H1 (cell line): ENCODE results near the gene FXYD7. TPM values are rescaled to one million over a fixed set of nuclear protein-coding genes. Genes with fewer than 3 reads are reported as not detected.

Source experiments
- CTCF ChIA-PET: fragments of 300-600 bp; sonication (Branson Sonifier 250); formaldehyde crosslinking; loops from one replicate; lab custom pipeline; 2021; ENCODE audit not compliant: partially characterized antibody; lab: Charles Lee
- POLR2A ChIA-PET: fragments of 300-600 bp; sonication (Branson Sonifier 250); formaldehyde crosslinking; loops from one replicate; lab custom pipeline; 2021; ENCODE audit warnings: inconsistent platforms; ENCODE audit not compliant: partially characterized antibody; lab: Charles Lee
- DNase-seq, 2 experiments: peaks; one replicate each; pipeline versions ENCODE4 v3.0.0 to v3.0.0-alpha.2; 2010 to 2022; ENCODE audit warnings: low spot score in 2 of 2, low read depth in 1 of 2, mixed read lengths in 1 of 2
- FAIRE-seq: peaks from 2 replicates; lab custom pipeline; 2011; peaks lifted over from hg19 to GRCh38; lab: Jason Lieb, UNC
- H2AFZ ChIP-seq: 2 replicates; pipeline ENCODE4 v1.8.1; 2012; ENCODE audit warnings: low read length, inconsistent platforms
- H2AK5ac ChIP-seq: 2 replicates; pipeline ENCODE4 v1.6.1; 2013; ENCODE audit warnings: low read depth, low read length
- H2BK120ac ChIP-seq: replicated peaks from 2 replicates; pipeline ENCODE3; 2013; ENCODE audit warnings: low read depth, low read length, inconsistent platforms
- H2BK12ac ChIP-seq: 2 replicates; pipeline ENCODE4 v1.6.1; 2013; ENCODE audit warnings: low read depth, low read length
- H2BK15ac ChIP-seq: 2 replicates; pipeline ENCODE4 v1.6.1; 2013; ENCODE audit warnings: low read length
- H2BK20ac ChIP-seq: 2 replicates; pipeline ENCODE4 v1.6.1; 2013; ENCODE audit warnings: low read length
- H2BK5ac ChIP-seq: 2 replicates; pipeline ENCODE4 v1.6.1; 2013; ENCODE audit warnings: low read depth, low read length
- H3K14ac ChIP-seq: 2 replicates; pipeline ENCODE4 v1.6.1; 2013; ENCODE audit warnings: inconsistent platforms; ENCODE audit not compliant: insufficient read length
- H3K18ac ChIP-seq: 2 replicates; pipeline ENCODE4 v1.6.1; 2013; ENCODE audit warnings: low read length; ENCODE audit errors: extremely low read depth
- H3K23ac ChIP-seq: 2 replicates; pipeline ENCODE4 v1.6.1; 2013; ENCODE audit warnings: inconsistent platforms; ENCODE audit not compliant: insufficient read length
- H3K23me2 ChIP-seq: 2 replicates; pipeline ENCODE4 v1.6.1; 2013; ENCODE audit warnings: low read depth, low read length
- H3K27ac ChIP-seq: 2 replicates; pipeline ENCODE4 v1.6.1; 2011; ENCODE audit warnings: low read depth, low read length, inconsistent platforms
- H3K27me3 ChIP-seq, 4 experiments: replicated peaks in 1 of 4; 1 replicate in 1 of 4; 2 replicates in 3 of 4; pipeline versions ENCODE4 v1.6.1 to v1.8.1; 2011 to 2013; ENCODE audit warnings: low read length in 3 of 4, mild to moderate bottlenecking in 3 of 4, inconsistent platforms in 2 of 4, mixed read lengths in 2 of 4, moderate library complexity in 1 of 4; ENCODE audit not compliant: control insufficient read depth in 3 of 4, insufficient read depth in 3 of 4; ENCODE audit errors: extremely low read depth in 1 of 4
- H3K36me3 ChIP-seq, 4 experiments: 2 replicates each; pipeline versions ENCODE4 v1.6.1 to v1.8.1; 2011 to 2013; ENCODE audit warnings: mild to moderate bottlenecking in 4 of 4, low read length in 3 of 4, moderate library complexity in 2 of 4, control low read depth in 1 of 4, inconsistent platforms in 1 of 4; ENCODE audit not compliant: insufficient read depth in 4 of 4, control insufficient read depth in 2 of 4
- H3K4ac ChIP-seq: replicated peaks from 2 replicates; pipeline ENCODE3; 2013; ENCODE audit warnings: low read length, low read depth, mixed read lengths, inconsistent platforms; ENCODE audit not compliant: insufficient read length
- H3K4me1 ChIP-seq, 4 experiments: replicated peaks in 1 of 4; 1 replicate in 1 of 4; 2 replicates in 3 of 4; pipeline versions ENCODE4 v1.6.1 to v1.8.1; 2011 to 2013; ENCODE audit warnings: low read length in 3 of 4, inconsistent platforms in 2 of 4, mixed read lengths in 1 of 4; ENCODE audit not compliant: insufficient read depth in 4 of 4, control insufficient read depth in 3 of 4
- H3K4me2 ChIP-seq, 2 experiments: 2 replicates each; pipeline versions ENCODE4 v1.6.1 to v1.8.1; 2011 to 2013; ENCODE audit warnings: low read depth in 2 of 2, low read length in 2 of 2, control low read depth in 1 of 2, inconsistent platforms in 1 of 2, mild to moderate bottlenecking in 1 of 2; ENCODE audit not compliant: insufficient read depth in 1 of 2
- H3K4me3 ChIP-seq, 4 experiments: fragments of 200-600, 300-600 bp in 1 of 4; sonication (generic), shearing (Covaris generic), sonication (Bioruptor Twin) in 1 of 4; 2 replicates each; pipeline versions ENCODE4 v1.5.1 to v1.8.1; 2011 to 2016; ENCODE audit warnings: low read length in 4 of 4, low read depth in 3 of 4, control low read depth in 2 of 4, inconsistent platforms in 2 of 4, mild to moderate bottlenecking in 2 of 4, mixed read lengths in 1 of 4, moderate library complexity in 1 of 4; ENCODE audit not compliant: insufficient read depth in 2 of 4; ENCODE audit errors: extremely low read depth in 1 of 4
- H3K56ac ChIP-seq: replicated peaks from 2 replicates; pipeline ENCODE3; 2013; ENCODE audit warnings: low read depth, mild to moderate bottlenecking, mixed read lengths, low read length, inconsistent platforms; ENCODE audit not compliant: insufficient read length
- H3K79me1 ChIP-seq: 2 replicates; pipeline ENCODE4 v1.6.1; 2013; ENCODE audit warnings: low read depth, low read length, control low read depth
- H3K79me2 ChIP-seq, 2 experiments: 2 replicates each; pipeline versions ENCODE4 v1.6.1 to v1.8.1; 2012 to 2013; ENCODE audit warnings: low read length in 2 of 2, mild to moderate bottlenecking in 2 of 2, inconsistent platforms in 1 of 2; ENCODE audit not compliant: insufficient read depth in 2 of 2, control insufficient read depth in 1 of 2
- H3K9ac ChIP-seq, 4 experiments: replicated peaks in 1 of 4; 1 replicate in 1 of 4; 2 replicates in 3 of 4; pipeline versions ENCODE4 v1.6.1 to v1.8.1; 2011 to 2013; ENCODE audit warnings: low read depth in 3 of 4, low read length in 3 of 4, control low read depth in 2 of 4, mild to moderate bottlenecking in 2 of 4, moderate library complexity in 2 of 4, inconsistent platforms in 1 of 4; ENCODE audit errors: extremely low read depth in 1 of 4
- H3K9me3 ChIP-seq, 2 experiments: 2 replicates each; pipeline versions ENCODE4 v1.6.1 to v1.8.1; 2012 to 2013; ENCODE audit warnings: mild to moderate bottlenecking in 2 of 2, moderate library complexity in 2 of 2, control low read depth in 1 of 2, inconsistent platforms in 1 of 2, low read depth in 1 of 2, low read length in 1 of 2, mixed read lengths in 1 of 2; ENCODE audit not compliant: insufficient read depth in 2 of 2
- H4K20me1 ChIP-seq, 2 experiments: replicated peaks in 1 of 2; 2 replicates each; pipeline versions ENCODE3 to v1.8.1; 2011 to 2013; ENCODE audit warnings: inconsistent platforms in 2 of 2, low read length in 2 of 2, mild to moderate bottlenecking in 1 of 2; ENCODE audit not compliant: insufficient read depth in 2 of 2, control insufficient read depth in 1 of 2
- H4K5ac ChIP-seq: 2 replicates; pipeline ENCODE4 v1.6.1; 2013; ENCODE audit warnings: low read length, low read depth, mixed read lengths, inconsistent platforms; ENCODE audit not compliant: insufficient read length
- H4K8ac ChIP-seq: 2 replicates; pipeline ENCODE4 v1.8.0; 2013; ENCODE audit warnings: mild to moderate bottlenecking, moderate library complexity, low read length, inconsistent platforms; ENCODE audit not compliant: insufficient read depth; ENCODE audit errors: extremely low read depth
- H4K91ac ChIP-seq: replicated peaks from 2 replicates; pipeline ENCODE3; 2013; ENCODE audit warnings: low read length, mixed read lengths, inconsistent platforms; ENCODE audit not compliant: insufficient read length
- CTCF ChIP-seq, 3 experiments: IDR thresholded peaks; 1 replicate in 2 of 3; 2 replicates in 1 of 3; pipeline versions ENCODE4 v1.5.1 to v1.6.1; 2011; ENCODE audit warnings: low read length in 3 of 3, mild to moderate bottlenecking in 3 of 3, inconsistent platforms in 2 of 3, low read depth in 1 of 3, moderate library complexity in 1 of 3; ENCODE audit not compliant: insufficient read depth in 1 of 3; ENCODE audit errors: control extremely low read depth in 1 of 3
- KDM1A ChIP-seq: fragments of 200-600, 300-600 bp; sonication (generic); IDR thresholded peaks from 2 replicates; pipeline ENCODE4 v1.7.1; 2016; ENCODE audit warnings: mild to moderate bottlenecking, low read length, borderline replicate concordance
- WGBS, 2 experiments: shearing (Covaris generic) in 1 of 2; methylation state at CpG; one replicate each; pipeline versions ENCODE4 v1.1.6 to v1.1.7; 2013 to 2015; ENCODE audit warnings: low lambda C conversion rate in 2 of 2, mixed read lengths in 2 of 2, inconsistent platforms in 1 of 2, low coverage in 1 of 2, missing lambda C conversion rate in 1 of 2; ENCODE audit not compliant: insufficient replicate concordance in 2 of 2, insufficient coverage in 1 of 2, insufficient read length in 1 of 2; ENCODE audit errors: extremely low coverage in 1 of 2, missing lambda C conversion rate in 1 of 2; 5-methylcytosine and 5-hydroxymethylcytosine counted together
- polyA plus RNA-seq, 7 experiments: library from polyadenylated mRNA; depleted of rRNA in 3 of 7; stranded (reverse) in 5 of 7; unstranded in 2 of 7; fragments of >200 nt in 5 of 7; fragments of 200-250 nt in 2 of 7; gene quantifications; 1 replicate in 5 of 7; 2 replicates in 1 of 7; 4 replicates in 1 of 7; pipeline versions ENCODE4 v1.2.1 to v1.2.3, GENCODE V29; 2011 to 2013; ENCODE audit warnings: missing spikeins in 2 of 7, mixed read lengths in 2 of 7
- total RNA-seq: library from RNA; stranded (reverse); fragmentation: NEBNext Ultra II Directional; extraction: Animal tissue kit (Norgen Biotek cat#: 25700); gene quantifications from 2 replicates; pipeline ENCODE4 v1.2.1, GENCODE V29; 2021

FXYD7 gene
- total and polyA plus RNA-seq, 2 of the 8 experiments (the other 6 are each of a cell fraction or from before 2014, with no cell fraction given): 12.1 to 14.3 TPM

- ChIA-PET CTCF (interaction anchor here (0.7 to 3.4 kb wide), 4 partner anchors 21 to 46 kb away, joined by 3 to 21 read pairs (median 8); no protein-coding TSS in a partner anchor), POLR2A (no interaction called here)
- FAIRE-seq: no peak
- Histone ChIP-seq H3K4me3 (no peak overlapping the region), H4K91ac (peak overlapping the region; percentile 80), H3K27me3 (peaks cover 0 to 2% (median 0%) of the 10 kb centered on the region in 4 experiments; a peak in 1 of 7 replicates), H2BK120ac (no peak overlapping the region), H3K4me1 (peaks cover 0 to 14% (median 9%) of the 10 kb centered on the region in 4 experiments; a peak in 6 of 7 replicates), H2BK15ac (peak overlapping the region; percentile 29; the same call in 1 of the 2 replicates), H3K4ac (no peak overlapping the region), H4K8ac (no peak overlapping the region), H3K79me1 (no peaks in the 10 kb centered on the region), H3K36me3 (no peaks in the 10 kb centered on the region), H4K5ac (peak overlapping the region; percentile 36), H3K18ac (no peak overlapping the region), H3K9me3 (no peaks in the 10 kb centered on the region), H3K56ac (no peak overlapping the region), H3K14ac (no peak overlapping the region), H2BK20ac (no peak overlapping the region), H3K23ac (no peak overlapping the region), H2AFZ (no peak overlapping the region), H2AK5ac (peak overlapping the region; percentile 72; the same call in 1 of the 2 replicates), H4K20me1 (no peaks in the 10 kb centered on the region), H3K79me2 (no peaks in the 10 kb centered on the region), H2BK12ac (0 out of 2 replicates have a peak overlapping the region, but pooled peaks have one; percentile 43), H3K4me2 (no peak overlapping the region; a peak in 1 of 4 replicates), H3K9ac (no peak overlapping the region), H3K23me2 (no peaks in the 10 kb centered on the region), H3K27ac (no peak overlapping the region), H2BK5ac (no peak overlapping the region)
- WGBS, 2 experiments: 86% methylated on average over 15 of the region's 15 CpGs; no CpG with 5 or more reads in 1 of the 2 experiments
- no peak for TF ChIP-seq CTCF (IDR thresholded peaks at IDR 0.05; ENCODE audit: control extremely low read depth in 1 of 3, insufficient read depth in 1 of 3, low read depth in 1 of 3, low read length in 3 of 3)
- no peak for TF ChIP-seq KDM1A
- DNase-seq: no peak
Measured at GRCh38 chr19:35112995-35113688, 29.9 kb upstream of the FXYD7 start.
